Measurements from ENCODE around the gene CADPS.

- TF ChIP-seq POLR2AphosphoS5 (IDR thresholded peaks at IDR 0.05; ENCODE audit: low read depth, low read length) (no peak), SIN3A (IDR thresholded peaks at IDR 0.05; ENCODE audit: borderline replicate concordance, insufficient read depth, low read length) (no peak), FOXP2 (optimal IDR thresholded peaks at IDR 0.05; ENCODE audit: borderline replicate concordance, extremely low read depth, extremely low read length, insufficient read depth) (no peak)
- TF ChIP-seq, protein P1, sequence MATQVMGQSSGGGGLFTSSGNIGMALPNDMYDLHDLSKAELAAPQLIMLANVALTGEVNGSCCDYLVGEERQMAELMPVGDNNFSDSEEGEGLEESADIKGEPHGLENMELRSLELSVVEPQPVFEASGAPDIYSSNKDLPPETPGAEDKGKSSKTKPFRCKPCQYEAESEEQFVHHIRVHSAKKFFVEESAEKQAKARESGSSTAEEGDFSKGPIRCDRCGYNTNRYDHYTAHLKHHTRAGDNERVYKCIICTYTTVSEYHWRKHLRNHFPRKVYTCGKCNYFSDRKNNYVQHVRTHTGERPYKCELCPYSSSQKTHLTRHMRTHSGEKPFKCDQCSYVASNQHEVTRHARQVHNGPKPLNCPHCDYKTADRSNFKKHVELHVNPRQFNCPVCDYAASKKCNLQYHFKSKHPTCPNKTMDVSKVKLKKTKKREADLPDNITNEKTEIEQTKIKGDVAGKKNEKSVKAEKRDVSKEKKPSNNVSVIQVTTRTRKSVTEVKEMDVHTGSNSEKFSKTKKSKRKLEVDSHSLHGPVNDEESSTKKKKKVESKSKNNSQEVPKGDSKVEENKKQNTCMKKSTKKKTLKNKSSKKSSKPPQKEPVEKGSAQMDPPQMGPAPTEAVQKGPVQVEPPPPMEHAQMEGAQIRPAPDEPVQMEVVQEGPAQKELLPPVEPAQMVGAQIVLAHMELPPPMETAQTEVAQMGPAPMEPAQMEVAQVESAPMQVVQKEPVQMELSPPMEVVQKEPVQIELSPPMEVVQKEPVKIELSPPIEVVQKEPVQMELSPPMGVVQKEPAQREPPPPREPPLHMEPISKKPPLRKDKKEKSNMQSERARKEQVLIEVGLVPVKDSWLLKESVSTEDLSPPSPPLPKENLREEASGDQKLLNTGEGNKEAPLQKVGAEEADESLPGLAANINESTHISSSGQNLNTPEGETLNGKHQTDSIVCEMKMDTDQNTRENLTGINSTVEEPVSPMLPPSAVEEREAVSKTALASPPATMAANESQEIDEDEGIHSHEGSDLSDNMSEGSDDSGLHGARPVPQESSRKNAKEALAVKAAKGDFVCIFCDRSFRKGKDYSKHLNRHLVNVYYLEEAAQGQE (IDR thresholded peaks at IDR 0.05; ENCODE audit: insufficient read depth in 1 of 2, low read depth in 2 of 2, low read length in 2 of 2): no peak
Observed at GRCh38 chr3:62558549-62559112, 316.6 kb downstream of the CADPS start.

All from PFSK-1 (cell line).